A549 (cell line): ENCODE data around the gene CTU1. TPM values are rescaled to one million over a fixed set of nuclear protein-coding genes. Genes with fewer than 3 reads are reported as not detected.

Experiments used
- ATAC-seq, 2 experiments: fragments of 200-7000 bp in 1 of 2; fragments of >200 bp in 1 of 2; cut with Nextera tagmentation in 1 of 2; cut with Tn5 transposase in 1 of 2; 3 replicates each; pipeline versions ENCODE4 v1.8.0 to v1.9.1; 2018 to 2020; ENCODE audit warnings: mild to moderate bottlenecking in 1 of 2, moderate library complexity in 1 of 2
- CTCF ChIA-PET: fragments of 300-600 bp; sonication (Branson Sonifier 250); formaldehyde crosslinking; extraction: SDS; loops from one replicate; lab custom pipeline; 2021; ENCODE audit warnings: antibody characterized with exemption, inconsistent platforms; lab: Yijun Ruan, JAX
- POLR2A ChIA-PET: fragments of 350-600 bp; formaldehyde crosslinking; extraction: SDS; loops from one replicate; lab custom pipeline; 2021; ENCODE audit warnings: antibody characterized with exemption, inconsistent platforms; lab: Yijun Ruan, JAX
- DNase-seq, 2 experiments: peaks; one replicate each; pipeline versions ENCODE4 v3.0.0 to v3.0.0-alpha.2; 2011 to 2016; ENCODE audit warnings: low read depth in 1 of 2, low spot score in 1 of 2
- FAIRE-seq: peaks from 2 replicates; lab custom pipeline; 2011; peaks lifted over from hg19 to GRCh38; lab: Jason Lieb, UNC
- H3K27ac ChIP-seq, 2 experiments: fragments of >200 bp; sonication (Bioruptor Twin); formaldehyde crosslinking; 3 replicates each; pipeline ENCODE4 v1.5.1; 2016 to 2017
- H3K4me1 ChIP-seq: fragments of >200 bp; sonication (Bioruptor Twin); formaldehyde crosslinking; 3 replicates; pipeline ENCODE4 v1.6.1; 2016
- H3K4me2 ChIP-seq: fragments of >200 bp; sonication (Bioruptor Twin); formaldehyde crosslinking; 3 replicates; pipeline ENCODE4 v1.6.1; 2016
- H3K4me3 ChIP-seq: fragments of >200 bp; sonication (Bioruptor Twin); formaldehyde crosslinking; 3 replicates; pipeline ENCODE4 v1.5.1; 2016
- H3K9me3 ChIP-seq: fragments of >200 bp; sonication (Bioruptor Twin); formaldehyde crosslinking; 3 replicates; pipeline ENCODE4 v1.6.1; 2016
- ATOH8 ChIP-seq: fragments of 250-450 bp; sonication (Bioruptor Pico); IDR thresholded peaks from 2 replicates; pipeline ENCODE4 v1.5.0; 2020; ENCODE audit warnings: low read depth, mild to moderate bottlenecking, moderate library complexity
- CHD2 ChIP-seq: fragments of 150-350 bp; IDR thresholded peaks from 2 replicates; pipeline ENCODE4 v1.6.1; 2014; ENCODE audit warnings: low read length; ENCODE audit not compliant: partially characterized antibody
- CHD4 ChIP-seq: fragments of 200-600 bp; sonication (generic); IDR thresholded peaks from 2 replicates; pipeline ENCODE4 v1.6.1; 2016; ENCODE audit warnings: antibody characterized with exemption, mild to moderate bottlenecking, borderline replicate concordance
- CTCF ChIP-seq: fragments of >200 bp; sonication (Bioruptor Twin); formaldehyde crosslinking; IDR thresholded peaks from 3 replicates; pipeline ENCODE4 v1.5.1; 2016
- EHMT2 ChIP-seq: fragments of 200-600 bp; sonication (generic); IDR thresholded peaks from 2 replicates; pipeline ENCODE4 v1.6.1; 2016; ENCODE audit warnings: antibody characterized with exemption, low read depth, mild to moderate bottlenecking, moderate library complexity
- FOSB ChIP-seq: fragments of 250-450 bp; sonication (Bioruptor Pico); IDR thresholded peaks from 2 replicates; pipeline ENCODE4 v1.5.0; 2020; ENCODE audit warnings: mild to moderate bottlenecking, moderate library complexity
- HDAC2 ChIP-seq: fragments of 200-600 bp; sonication (generic); IDR thresholded peaks from 2 replicates; pipeline ENCODE4 v1.6.1; 2016
- HOXA7 ChIP-seq: fragments of 250-450 bp; sonication (Bioruptor Pico); IDR thresholded peaks from 2 replicates; pipeline ENCODE4 v1.5.0; 2020; ENCODE audit warnings: mild to moderate bottlenecking, moderate library complexity
- JUN ChIP-seq, 2 experiments: fragments of >200 bp; sonication (Bioruptor Twin); formaldehyde crosslinking; IDR thresholded peaks; 2 replicates in 1 of 2; 3 replicates in 1 of 2; pipeline ENCODE4 v1.6.1; 2016 to 2017
- JUNB ChIP-seq: fragments of >200 bp; sonication (Bioruptor Twin); formaldehyde crosslinking; IDR thresholded peaks from 2 replicates; pipeline ENCODE4 v1.6.1; 2016
- KDM1A ChIP-seq: fragments of 200-600 bp; sonication (generic); IDR thresholded peaks from 2 replicates; pipeline ENCODE4 v1.6.1; 2016; ENCODE audit warnings: low read depth, mild to moderate bottlenecking
- MAZ ChIP-seq: fragments of 150-350 bp; IDR thresholded peaks from 2 replicates; pipeline ENCODE4 v1.6.1; 2014; ENCODE audit warnings: antibody characterized with exemption, low read depth, low read length, borderline replicate concordance
- NPAS2 ChIP-seq: fragments of 250-450 bp; sonication (Bioruptor Pico); IDR thresholded peaks from 2 replicates; pipeline ENCODE4 v1.8.0; 2022; ENCODE audit warnings: mild to moderate bottlenecking, moderate library complexity, borderline replicate concordance
- RAD21 ChIP-seq, 2 experiments: fragments of >200 bp in 1 of 2; sonication (Bioruptor Twin) in 1 of 2; formaldehyde crosslinking in 1 of 2; IDR thresholded peaks in 1 of 2; conservative IDR thresholded peaks in 1 of 2; 2 replicates in 1 of 2; 3 replicates in 1 of 2; pipeline ENCODE4 v1.6.1; 2012 to 2018; ENCODE audit warnings: inconsistent platforms in 1 of 2
- TP53 ChIP-seq: fragments of 250-450 bp; sonication (Bioruptor Pico); IDR thresholded peaks from 2 replicates; pipeline ENCODE4 v1.5.0; 2021; ENCODE audit warnings: mild to moderate bottlenecking, moderate library complexity
- USF2 ChIP-seq: fragments of 450-650 bp; IDR thresholded peaks from 2 replicates; pipeline ENCODE4 v1.6.1; 2014; ENCODE audit warnings: antibody characterized with exemption
- ZC3H11A ChIP-seq: fragments of 450-650 bp; IDR thresholded peaks from 2 replicates; pipeline ENCODE4 v1.6.1; 2014; ENCODE audit warnings: antibody characterized with exemption, mild to moderate bottlenecking
- WGBS: methylation state at CpG from one replicate; pipeline ENCODE4 v1.1.6; 2017; ENCODE audit errors: missing lambda C conversion rate; 5-methylcytosine and 5-hydroxymethylcytosine counted together
- polyA plus RNA-seq, 4 experiments: library from polyadenylated mRNA; depleted of rRNA in 3 of 4; stranded (reverse); fragments of >200 nt; fragmentation: RNase III in 1 of 4; extraction: RNeasy Plus Mini Kit Qiagen cat#74134 plus additional on column Dnase treatment in 1 of 4; gene quantifications; 2 replicates in 3 of 4; 3 replicates in 1 of 4; pipeline ENCODE4 v1.2.3, GENCODE V29; 2011 to 2017
- TF ChIP-seq, protein P1 (sequence below): fragments of >200 bp; sonication (Bioruptor Twin); formaldehyde crosslinking; IDR thresholded peaks from 3 replicates; pipeline ENCODE4 v1.6.1; 2016
- TF ChIP-seq, protein P2 (sequence below): fragments of 200-600 bp; sonication (generic); IDR thresholded peaks from 2 replicates; pipeline ENCODE4 v1.6.1; 2016; ENCODE audit warnings: antibody characterized with exemption, mild to moderate bottlenecking, moderate library complexity

The CTU1 gene
- polyA plus RNA-seq, 2 of the 4 experiments (the other 2 are of a cell fraction): 4.5 to 7.4 TPM

- H3K4me1 ChIP-seq: peaks cover 4% of the 10 kb centered on the region; the same call in 1 of the 3 replicates
- ChIA-PET POLR2A (interaction anchor here (1.0 kb wide), 1 partner anchor 13 kb away, joined by 3 read pairs; no protein-coding TSS in a partner anchor), CTCF (interaction anchor here (1.0 to 1.4 kb wide), 2 partner anchors 31 to 44 kb away, joined by 4 to 7 read pairs; no protein-coding TSS in a partner anchor)
- ATAC-seq (peak; percentile 26 to 60; a peak in 3 of 6 replicates), DNase-seq (no peak)
- no peaks in the 10 kb centered on the region for H3K9me3 ChIP-seq
- peak overlapping the region; percentile 46 for H3K4me3 ChIP-seq
- TF ChIP-seq EHMT2 (no peak), USF2 (no peak), FOSB (CRISPR knock-in tag) (no peak), HOXA7 (CRISPR knock-in tag) (no peak), JUN (IDR thresholded peaks at IDR 0.05) (no peak), ATOH8 (CRISPR knock-in tag) (no peak), RAD21 (conservative IDR thresholded peaks at IDR 0.05 in 1 of 2, IDR thresholded peaks at IDR 0.05 in 1 of 2) (no peak), HDAC2 (no peak), JUNB (no peak), ZC3H11A (no peak), CHD2 (no peak), CTCF (no peak), TP53 (CRISPR knock-in tag) (no peak), NPAS2 (no peak), KDM1A (no peak)
- TF ChIP-seq, protein P1, sequence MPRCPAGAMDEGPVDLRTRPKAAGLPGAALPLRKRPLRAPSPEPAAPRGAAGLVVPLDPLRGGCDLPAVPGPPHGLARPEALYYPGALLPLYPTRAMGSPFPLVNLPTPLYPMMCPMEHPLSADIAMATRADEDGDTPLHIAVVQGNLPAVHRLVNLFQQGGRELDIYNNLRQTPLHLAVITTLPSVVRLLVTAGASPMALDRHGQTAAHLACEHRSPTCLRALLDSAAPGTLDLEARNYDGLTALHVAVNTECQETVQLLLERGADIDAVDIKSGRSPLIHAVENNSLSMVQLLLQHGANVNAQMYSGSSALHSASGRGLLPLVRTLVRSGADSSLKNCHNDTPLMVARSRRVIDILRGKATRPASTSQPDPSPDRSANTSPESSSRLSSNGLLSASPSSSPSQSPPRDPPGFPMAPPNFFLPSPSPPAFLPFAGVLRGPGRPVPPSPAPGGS: no peak
- TF ChIP-seq, all 56 proteins: peak for 0
- peak overlapping the region; percentile 91 for H3K4me2 ChIP-seq
- 51% methylated on average over 18 of the region's 25 CpGs for WGBS
- peak overlapping the region; percentile 31 to 67; a peak in 3 of 6 replicates for H3K27ac ChIP-seq
- FAIRE-seq: no peak
Measured at GRCh38 chr19:51065221-51065960, 42.8 kb downstream of the CTU1 start.

- H3K4me2 ChIP-seq: peak within 1 kb of the TSS; percentile 91
- ATAC-seq: peak; percentile 64 to 80; a peak in 5 of 6 replicates
Measured at GRCh38 chr19:51064534-51065220, 43.5 kb downstream of the CTU1 start, which contains the start of gene KLK13. KLK13 (minus strand) TSS chr19:51065092; CDS start chr19:51065067, 25 bp downstream.

More at GRCh38 chr19:51064534-51065220, 43.5 kb downstream of the CTU1 start, which contains the start of gene KLK13:
- POLR2A ChIA-PET: interaction anchor here (1.0 kb wide), 1 partner anchor 12 kb away, joined by 3 read pairs; no protein-coding TSS in a partner anchor
- DNase-seq (peak; percentile 22 to 44), FAIRE-seq (no peak)
- Histone ChIP-seq H3K27ac (peak within 1 kb of the TSS; percentile 31 to 67; a peak in 4 of 6 replicates), H3K4me3 (peak within 1 kb of the TSS; percentile 46), H3K9me3 (no peaks in the 10 kb centered on the region), H3K4me1 (peaks cover 4% of the 10 kb centered on the region; the same call in 1 of the 3 replicates)
- TF ChIP-seq JUNB (no peak), MAZ (no peak), CHD4 (0 out of 2 replicates have a peak, but pooled peaks have one; percentile 48), ZC3H11A (no peak)
- TF ChIP-seq, protein P2, sequence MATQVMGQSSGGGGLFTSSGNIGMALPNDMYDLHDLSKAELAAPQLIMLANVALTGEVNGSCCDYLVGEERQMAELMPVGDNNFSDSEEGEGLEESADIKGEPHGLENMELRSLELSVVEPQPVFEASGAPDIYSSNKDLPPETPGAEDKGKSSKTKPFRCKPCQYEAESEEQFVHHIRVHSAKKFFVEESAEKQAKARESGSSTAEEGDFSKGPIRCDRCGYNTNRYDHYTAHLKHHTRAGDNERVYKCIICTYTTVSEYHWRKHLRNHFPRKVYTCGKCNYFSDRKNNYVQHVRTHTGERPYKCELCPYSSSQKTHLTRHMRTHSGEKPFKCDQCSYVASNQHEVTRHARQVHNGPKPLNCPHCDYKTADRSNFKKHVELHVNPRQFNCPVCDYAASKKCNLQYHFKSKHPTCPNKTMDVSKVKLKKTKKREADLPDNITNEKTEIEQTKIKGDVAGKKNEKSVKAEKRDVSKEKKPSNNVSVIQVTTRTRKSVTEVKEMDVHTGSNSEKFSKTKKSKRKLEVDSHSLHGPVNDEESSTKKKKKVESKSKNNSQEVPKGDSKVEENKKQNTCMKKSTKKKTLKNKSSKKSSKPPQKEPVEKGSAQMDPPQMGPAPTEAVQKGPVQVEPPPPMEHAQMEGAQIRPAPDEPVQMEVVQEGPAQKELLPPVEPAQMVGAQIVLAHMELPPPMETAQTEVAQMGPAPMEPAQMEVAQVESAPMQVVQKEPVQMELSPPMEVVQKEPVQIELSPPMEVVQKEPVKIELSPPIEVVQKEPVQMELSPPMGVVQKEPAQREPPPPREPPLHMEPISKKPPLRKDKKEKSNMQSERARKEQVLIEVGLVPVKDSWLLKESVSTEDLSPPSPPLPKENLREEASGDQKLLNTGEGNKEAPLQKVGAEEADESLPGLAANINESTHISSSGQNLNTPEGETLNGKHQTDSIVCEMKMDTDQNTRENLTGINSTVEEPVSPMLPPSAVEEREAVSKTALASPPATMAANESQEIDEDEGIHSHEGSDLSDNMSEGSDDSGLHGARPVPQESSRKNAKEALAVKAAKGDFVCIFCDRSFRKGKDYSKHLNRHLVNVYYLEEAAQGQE: no peak
- WGBS: 11% methylated on average over 24 of the region's 38 CpGs
- CTCF ChIA-PET: interaction anchor here (1.0 to 1.4 kb wide), 3 partner anchors 32 to 44 kb away, joined by 3 to 7 read pairs (median 4); no protein-coding TSS in a partner anchor
